HG02571 (cell line): ENCODE measurements around the gene DHX29.
"Not testable (repeated sequence)": the region's sequence is repeated elsewhere in the genome, so short reads cannot be mapped to it uniquely, and the experiment has no call there.

ENCODE experiments used
- ATAC-seq: cut with Tn5 transposase; IDR thresholded peaks from one replicate; pipeline ENCODE4 v1.9.1; 2021; ENCODE audit warnings: mild to moderate bottlenecking, moderate library complexity; ENCODE audit not compliant: unreplicated experiment

The DHX29 gene

DNA sequence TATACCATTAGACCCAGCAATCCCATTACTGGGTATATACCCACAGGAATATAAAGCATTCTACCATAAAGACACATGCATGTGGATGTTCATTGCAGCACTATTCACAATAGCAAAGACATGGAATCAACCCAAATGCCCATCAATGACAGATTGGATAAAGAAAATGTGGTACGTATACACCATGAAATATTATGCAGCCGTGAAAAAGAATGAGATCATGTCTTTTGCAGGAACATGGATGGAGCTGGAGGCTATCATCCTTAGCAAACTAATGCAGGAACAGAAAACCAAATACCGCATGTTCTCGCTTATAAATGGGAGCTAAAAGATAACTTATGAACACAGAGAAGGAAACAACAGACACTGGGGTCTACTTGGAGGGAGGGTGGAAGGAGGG, 10.7 kb upstream of the DHX29 start:
- ATAC-seq: not testable (repeated sequence)

DNA sequence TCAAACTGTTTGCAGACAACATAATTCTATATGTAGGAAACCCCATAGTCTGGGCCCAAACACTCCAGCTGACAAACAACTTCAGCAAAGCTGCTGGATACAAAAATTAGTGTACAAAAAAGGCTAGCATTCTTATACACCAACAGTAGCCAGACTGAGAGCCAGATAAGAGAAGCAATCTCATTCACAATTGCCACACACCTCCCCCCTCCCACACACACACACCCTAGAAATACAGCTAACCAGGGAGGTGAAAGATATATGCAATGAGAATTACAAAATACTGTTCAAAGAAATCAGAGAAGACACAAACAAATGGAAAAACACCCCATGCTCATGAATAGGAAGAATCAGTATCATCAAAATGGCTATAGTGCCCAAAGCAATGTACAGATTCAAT, 9.3 kb upstream of the DHX29 start:
- ATAC-seq: no peak

DNA sequence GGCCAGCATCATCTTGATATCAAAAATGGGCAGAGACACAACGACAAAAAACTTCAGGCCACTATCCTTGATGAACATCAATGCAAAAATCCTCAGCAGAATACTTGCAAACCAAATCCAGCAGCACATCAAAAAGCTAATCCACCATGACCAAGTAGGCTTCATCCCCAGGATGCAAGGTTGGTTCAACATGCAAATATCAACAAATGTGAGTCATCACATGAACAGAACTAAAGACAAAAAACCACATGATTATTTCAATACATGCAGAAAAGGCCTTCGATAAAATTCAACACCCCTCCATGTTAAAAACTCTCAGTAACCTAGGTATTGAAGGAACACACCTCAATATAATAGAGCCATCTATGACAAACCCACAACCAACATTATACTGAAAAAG, 8.8 kb upstream of the DHX29 start:
- ATAC-seq: no peak

DNA sequence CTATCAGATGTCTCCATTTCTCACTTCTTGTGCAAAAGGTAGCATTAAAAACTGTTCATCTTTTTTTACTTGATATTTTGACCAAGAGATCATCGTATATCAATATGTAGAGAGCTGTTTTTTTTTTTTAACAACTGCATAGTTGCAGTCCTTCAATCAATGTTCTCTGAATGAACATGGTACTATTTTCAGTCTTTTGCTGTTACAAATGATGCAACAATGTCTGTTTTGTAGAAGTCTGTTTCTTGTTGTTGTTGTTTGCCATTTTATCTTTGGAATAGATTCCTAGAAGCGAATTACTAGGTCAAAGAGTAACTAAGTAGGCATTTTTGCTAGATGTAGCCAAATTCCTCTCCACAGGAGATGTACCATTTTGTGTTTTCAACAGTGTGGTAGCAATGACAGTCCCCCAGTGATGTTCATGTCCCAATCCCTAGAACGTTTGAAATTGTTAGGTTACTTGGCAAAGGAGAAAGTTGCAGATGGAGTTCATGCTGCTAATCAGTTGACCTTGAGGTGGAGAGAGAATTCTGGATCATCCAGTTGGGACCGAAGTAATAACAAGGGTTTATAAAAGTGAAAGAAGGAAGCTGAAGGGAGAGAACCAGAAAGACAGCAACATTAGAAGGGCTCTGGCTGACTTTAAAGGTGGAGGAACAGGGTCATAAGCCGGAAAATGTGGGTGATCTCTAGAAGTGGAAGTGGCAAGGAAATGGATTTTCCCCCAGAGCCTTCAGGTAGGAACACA, 6.5 kb upstream of the DHX29 start:
- no peak for ATAC-seq

DNA sequence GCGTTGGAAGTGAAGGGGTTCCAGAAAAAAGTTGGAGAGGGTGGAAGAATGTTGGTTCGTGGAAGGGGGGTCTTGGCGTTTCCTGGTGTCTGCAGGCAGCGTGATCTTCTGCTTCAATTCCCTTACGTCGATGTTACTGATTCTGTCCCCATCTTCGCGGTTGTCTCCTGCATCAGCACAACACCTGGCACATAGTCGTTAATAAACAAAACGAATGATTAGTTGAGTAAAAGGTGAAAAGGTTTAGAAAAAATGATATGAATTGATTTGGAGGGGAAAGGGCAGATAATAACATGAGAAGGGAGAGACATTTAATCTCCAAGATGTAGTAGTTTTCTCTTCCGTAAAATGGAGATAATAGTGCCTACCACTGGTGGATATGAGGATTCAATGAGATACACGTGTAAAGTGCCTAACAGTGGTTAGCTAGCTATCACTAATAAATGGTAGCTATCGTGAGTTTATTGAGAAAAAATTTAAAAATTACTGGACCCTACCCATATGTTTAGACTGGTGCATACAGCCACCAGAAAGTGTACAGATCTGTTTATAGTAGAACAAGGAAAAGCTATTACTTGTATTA, 851 bp upstream of the DHX29 start:
- no peak for ATAC-seq

DNA sequence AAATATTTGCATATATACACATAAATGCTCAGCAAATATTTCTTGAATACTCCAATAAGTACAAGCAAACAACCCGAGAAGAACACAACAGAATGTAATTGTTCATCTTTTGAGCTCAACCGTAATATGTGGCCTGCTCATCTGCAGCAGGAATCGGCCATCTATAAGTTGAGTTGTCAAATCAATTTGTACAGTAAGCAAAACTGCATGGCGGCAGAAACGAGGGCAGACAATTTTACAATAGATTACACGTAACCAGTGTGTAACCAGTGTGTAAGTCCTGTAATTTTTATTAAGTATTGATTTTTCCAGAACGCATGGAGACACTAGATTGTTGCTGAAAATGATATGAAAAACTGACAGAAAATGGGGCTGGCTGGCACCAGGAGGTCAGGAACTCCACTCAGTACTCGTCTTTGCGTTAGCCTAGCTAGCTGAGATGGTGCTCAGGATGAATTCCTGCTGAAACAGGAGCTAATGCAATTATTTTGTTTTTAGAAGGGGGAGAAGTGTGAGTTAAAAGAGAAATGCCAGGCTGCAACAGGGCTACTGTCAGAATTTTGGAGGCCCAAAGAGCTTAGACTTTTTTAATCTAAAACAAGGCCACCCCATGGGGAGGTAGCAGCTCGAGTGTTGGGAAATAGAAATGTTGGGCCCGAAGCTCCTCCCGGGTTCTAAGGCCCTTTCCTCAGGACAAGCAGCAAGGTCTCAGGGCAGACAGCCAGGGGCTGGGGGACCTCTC, 682 bp downstream of the DHX29 start:
- ATAC-seq: no peak

DNA sequence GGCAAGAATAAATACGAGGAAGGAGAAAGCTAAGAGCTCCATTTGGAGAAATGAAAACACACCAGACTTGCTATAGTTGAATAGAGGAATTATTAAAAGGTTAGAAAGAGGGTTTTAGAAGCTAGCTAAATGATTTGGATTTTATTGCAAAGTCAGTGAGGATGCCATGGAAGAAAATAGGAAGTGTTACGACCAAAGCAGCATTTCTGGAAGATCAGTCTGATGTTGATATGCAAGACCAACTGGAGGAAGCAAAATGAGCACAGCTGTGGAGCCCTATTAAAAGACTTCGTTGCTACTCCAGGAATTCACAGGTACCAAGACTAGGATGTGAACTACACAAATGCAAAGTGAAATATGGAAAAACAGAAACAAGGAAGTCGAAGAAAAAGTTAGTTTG, 2.1 kb downstream of the DHX29 start:
- no peak for ATAC-seq

DNA sequence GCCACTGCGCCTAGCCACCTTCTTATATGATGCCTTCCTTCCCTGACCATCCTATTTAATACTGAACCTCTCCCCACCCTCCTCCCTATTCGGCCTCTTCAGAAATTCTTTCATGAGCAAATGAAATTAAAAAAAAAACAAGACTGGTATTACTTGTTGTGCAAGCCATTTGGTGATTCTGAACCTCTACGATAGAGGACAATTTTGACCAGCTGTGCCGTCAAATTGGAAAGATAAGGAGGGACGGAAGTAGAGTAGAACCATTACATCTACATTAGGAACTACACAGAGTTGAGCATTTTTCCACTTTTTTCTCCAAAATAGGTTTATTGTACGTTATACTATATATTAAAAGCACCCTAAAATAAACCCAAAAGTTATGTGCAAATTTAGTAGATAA, 2.9 kb downstream of the DHX29 start:
- no peak for ATAC-seq

DNA sequence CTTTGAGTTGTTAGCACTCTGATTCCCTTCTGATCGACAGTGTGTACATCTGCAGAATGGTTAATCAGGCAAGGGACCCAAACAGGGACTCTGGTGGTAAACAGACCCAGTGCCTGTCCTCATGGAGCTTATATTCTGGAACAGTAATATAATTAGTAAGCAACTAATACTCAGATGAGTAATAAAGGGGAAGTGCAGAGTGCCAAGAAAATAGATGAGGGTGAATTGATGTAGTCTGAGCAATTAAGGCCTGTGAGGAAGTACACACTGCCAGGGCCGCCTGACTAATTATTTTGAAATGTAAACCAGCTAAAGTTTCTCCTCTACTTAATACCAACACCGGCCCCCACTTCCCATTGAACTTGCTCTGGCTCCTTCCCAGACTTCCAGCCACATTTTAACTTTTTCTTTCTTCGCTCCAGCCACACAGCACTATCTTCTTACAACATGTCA, 4.2 kb downstream of the DHX29 start:
- ATAC-seq: no peak

DNA sequence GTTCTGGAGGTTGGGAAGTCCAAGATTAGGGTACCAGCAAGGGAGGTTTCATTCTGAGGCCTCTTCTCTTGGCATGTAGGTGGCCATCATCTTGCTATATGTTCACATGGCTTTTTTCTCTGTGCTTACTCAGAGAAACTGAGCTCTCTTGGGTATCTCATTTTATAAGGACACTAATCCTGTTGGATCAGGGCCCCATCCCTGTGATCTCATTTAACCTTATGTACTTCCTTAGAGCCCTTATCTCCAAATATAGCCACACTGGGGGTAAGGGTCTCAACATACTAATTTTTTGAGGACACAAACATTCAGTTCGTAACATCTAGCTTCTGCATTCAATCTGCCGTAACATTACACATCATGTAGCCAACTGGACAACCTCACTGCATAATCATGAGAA, 6.6 kb downstream of the DHX29 start:
- no peak for ATAC-seq

DNA sequence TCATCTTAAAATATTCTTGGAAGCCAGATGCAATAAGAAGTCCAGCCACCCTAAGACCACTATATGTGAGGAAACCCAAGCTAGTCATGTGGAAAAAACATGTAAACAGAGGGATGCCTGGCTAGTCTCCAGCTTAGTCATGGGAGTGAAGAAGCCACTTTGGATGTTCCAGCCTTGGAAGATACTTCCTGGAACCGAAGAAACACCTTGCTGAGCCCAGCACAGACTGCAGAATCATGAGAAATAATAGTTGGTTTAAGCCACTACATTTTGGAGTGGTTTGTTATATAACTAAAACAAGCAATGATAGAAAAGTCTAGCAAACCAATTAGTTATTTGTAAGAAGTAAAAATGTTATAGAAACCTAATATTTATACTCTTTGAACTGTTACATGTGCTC, 12.6 kb downstream of the DHX29 start:
- ATAC-seq: no peak

DNA sequence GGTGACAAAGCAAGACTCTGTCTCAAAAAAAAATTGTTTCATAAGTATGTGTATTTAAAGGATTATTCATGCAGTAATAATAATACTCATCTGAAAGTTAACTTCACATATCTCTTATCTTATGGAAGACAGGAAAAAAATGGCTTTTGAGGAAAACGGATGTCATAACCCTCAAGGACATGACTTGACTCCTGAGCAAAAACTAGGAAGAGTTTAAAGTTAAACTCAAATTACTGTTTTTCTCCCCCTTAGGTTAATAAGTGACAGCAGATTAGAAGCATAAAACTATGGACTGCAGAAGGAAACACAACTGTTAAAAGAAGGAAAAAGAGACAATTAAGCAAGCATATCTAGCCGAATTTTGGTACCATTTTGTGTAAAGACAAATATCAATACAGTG, 16.5 kb downstream of the DHX29 start:
- ATAC-seq: no peak

DNA sequence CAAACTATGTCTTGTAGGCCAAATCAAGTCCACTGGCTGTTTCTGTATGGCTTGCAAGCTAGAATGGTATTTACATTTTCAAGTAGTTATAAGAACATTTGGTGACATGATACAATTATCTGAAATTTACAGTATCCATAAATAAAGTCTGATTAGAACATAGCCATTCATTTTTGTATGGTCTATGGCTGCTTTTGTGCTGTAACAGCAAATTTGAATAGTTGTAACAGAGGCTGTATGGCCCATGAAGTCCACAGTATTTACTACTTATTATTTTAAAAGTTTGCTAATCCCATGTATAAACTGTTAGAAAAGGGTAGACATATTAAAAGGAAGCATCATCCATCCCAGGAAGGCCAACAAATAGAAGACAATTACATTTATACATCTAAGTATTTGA, 17.7 kb downstream of the DHX29 start:
- no peak for ATAC-seq

DNA sequence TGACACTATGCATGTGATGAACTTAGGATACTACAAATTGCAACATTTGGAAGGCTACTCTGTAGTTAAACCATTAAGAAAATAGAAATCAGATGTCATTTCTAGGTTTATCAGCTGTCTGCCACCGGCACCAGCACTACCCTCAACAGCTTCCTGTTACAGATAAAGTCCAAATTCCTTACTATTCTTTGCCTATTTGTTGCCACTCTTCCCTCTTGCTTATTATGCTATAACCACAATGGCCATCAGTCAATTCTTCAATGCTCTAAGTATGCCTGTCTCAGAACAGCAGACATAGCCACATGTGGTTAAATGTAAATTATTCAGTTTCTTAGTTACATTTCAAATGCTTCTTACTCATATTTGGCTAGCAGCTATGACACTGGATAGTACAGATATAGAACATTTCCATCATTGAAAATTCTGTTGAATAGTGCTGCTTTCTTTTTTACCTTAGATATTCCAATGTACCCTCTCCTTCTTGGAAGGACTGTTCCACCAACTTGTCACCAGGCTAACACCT, 21.0 kb downstream of the DHX29 start:
- no peak for ATAC-seq

DNA sequence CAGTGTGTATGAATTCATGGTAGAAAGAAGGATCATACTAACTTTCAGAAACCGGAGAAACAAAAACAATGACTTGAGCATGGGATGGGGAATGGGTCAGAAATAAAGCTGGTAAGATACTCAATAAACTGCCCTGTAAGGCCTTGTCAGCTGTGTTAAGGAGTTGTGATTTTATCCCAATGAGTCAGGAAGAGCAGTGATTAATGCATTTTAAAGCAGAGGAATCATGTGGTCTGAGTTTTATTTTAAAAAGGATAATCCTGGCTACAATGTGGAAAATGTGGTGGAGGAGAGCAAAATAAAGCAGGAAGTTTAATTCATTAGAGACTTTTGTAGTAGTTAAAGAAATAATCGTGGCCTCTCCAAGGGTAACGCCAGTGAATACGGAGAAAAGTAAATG, 28.7 kb downstream of the DHX29 start:
- ATAC-seq: no peak

DNA sequence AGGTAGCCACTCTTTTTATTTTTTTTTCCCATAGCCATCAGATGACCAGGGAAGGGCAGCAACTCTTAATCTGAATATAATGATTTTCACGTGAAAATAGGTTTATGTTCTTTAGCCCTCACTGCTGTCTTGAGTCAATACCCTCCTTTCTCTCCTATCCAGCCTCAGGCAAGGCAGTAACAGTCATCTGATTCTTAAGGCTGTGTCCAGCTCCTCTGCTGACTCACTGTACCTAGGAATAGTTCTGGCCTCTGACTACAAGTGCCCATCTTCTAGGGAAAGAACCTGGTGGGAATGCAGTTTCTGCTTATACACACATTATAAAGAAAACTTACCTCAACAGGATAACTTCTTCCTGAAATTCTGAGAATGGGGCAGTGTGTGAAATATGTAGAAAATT, 30.7 kb downstream of the DHX29 start:
- ATAC-seq: no peak

DNA sequence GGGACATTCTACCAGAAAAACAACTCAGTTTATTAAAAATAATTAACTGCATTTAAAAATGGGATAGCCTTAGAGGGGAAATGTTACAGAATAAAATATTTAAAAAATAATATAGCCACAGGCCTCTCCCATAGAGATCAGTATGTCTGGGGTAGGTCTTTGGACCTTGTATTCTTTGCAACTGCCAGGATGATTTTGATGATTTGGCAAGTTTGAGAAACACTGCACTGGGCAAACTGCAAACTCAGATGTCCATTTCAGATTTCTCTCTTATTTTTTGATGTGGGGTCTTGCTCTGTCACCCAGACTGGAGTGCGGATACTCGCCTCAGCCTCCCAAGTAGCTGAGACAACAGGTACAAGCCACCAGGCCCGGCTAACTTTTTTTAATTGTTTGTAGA, 49.2 kb downstream of the DHX29 start:
- no peak for ATAC-seq

DNA sequence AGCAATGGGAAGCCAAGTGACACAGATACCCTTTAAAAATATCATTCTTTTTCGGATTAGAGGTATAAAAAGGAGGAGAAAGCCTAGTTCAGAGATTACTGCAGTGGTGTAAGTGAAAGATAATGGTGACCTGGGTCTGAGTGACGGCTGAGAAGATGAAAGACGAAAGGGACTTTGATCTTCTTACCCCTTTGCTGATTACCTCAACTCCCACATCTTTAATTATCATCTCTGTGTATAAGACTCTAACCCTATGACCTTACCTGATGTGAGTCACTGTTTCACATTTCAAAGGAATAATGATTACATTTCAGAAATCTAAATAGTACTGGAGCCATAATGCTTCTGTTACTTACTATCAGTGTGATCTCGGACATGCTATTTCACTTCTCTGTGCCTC, 52.7 kb downstream of the DHX29 start:
- no peak for ATAC-seq

DNA sequence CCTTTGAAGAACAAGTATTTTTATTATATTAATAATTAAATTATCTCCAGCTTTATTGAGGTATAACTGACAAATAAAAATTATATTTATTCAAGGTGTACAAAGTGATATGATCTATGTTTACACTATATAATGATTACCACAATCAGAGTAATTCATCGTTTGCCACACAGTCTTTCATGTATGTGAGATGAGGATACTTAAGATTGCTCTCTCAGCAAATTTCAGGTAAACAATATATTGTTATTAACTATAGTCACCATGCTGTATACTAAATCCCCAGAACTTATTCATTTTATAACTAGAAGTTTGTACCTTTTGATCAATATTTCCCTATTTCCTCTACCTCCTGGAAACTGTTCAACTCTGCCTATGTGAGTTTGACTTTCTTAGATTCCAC, 57.4 kb downstream of the DHX29 start:
- ATAC-seq: no peak

DNA sequence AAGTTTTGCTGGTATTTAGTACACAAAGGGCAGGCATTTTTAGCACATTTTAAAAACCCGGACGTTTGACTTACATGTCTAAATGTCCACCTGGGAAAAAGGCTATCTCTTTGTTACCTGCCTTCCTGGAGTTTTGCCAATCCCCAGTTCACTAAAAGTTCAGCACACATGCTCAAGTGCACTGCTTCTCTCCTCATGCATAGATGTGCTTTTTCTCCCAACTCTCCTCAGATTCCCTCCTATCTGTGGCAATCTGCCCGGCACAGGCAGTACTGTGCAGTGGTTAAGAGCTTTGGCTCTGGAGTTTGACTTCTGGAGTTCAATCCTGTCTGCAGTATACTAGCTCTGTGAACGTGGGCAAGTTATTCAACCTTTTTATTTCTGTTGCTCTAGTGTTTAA, 65.7 kb downstream of the DHX29 start:
- ATAC-seq: no peak

DNA sequence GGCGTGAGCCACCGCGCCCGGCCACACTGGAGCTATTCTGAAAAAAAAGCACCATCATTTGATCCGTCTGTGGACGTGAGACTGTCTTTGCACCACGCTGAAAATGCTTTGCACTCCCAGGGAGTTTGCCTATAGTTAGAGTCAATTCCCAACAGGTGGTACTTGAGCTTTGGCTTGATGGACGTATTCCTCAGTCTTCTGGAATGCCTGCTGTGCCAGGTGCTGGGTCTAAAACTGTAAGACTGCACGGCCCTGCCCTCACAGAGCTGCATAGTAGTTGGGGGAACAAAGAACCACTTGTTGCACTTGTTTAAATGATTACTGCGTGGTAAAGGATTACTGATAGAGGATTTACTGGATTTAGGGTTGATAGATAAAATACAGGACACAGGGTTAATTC, 70.7 kb downstream of the DHX29 start:
- ATAC-seq: no peak

DNA sequence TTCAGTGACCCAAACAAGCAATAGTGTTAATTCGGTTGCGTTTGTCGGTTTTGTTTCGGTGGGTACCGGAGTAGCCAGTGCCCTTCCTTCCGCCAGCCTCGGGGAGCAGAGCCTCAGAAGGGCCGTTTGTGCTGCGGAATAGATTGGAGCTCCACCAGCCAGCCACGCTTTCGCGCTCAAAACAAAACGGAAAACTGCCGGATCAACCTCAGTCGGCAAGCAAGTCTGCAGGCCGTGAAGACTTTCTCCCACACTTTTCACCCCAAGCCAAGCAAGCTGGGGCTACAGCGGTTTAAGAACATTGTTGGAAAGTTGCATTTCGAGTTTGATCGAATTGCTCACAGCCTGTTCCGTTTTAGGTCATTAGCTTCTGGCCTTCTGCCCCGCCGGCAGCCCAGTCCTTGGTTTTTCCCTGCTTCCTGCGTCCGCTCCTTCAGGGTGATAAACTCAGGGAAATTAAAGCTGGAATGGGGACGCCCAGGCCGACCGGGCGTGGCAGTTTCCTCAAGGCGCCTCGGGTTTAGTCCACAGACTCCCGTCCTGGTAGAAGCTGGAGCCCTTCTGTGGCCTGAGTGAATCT, 73.3 kb downstream of the DHX29 start:
- no peak for ATAC-seq
